ENCODE data around the gene TMEM200B.

DNA sequence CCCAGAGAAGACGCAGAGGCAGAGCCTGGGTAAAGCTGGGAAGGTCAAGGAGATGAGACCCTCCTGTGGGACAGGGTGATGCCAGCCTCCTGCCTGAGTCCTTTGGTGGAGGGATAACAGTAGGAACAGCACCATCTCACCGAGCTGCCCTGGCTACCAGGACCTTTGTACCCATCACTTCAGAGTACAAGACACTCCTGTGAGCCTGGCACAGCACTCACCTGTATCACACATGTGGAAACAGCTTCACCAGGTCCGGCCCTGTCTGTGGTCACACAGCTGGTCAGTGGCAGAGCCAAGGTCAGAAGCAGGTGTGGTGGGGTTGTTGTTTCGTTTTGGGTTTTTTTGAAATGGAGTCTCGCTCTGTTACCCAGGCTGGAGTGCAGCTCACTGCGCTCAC lies 5.0 kb upstream of the TMEM200B start:
- TF ChIP-seq, protein P1, sequence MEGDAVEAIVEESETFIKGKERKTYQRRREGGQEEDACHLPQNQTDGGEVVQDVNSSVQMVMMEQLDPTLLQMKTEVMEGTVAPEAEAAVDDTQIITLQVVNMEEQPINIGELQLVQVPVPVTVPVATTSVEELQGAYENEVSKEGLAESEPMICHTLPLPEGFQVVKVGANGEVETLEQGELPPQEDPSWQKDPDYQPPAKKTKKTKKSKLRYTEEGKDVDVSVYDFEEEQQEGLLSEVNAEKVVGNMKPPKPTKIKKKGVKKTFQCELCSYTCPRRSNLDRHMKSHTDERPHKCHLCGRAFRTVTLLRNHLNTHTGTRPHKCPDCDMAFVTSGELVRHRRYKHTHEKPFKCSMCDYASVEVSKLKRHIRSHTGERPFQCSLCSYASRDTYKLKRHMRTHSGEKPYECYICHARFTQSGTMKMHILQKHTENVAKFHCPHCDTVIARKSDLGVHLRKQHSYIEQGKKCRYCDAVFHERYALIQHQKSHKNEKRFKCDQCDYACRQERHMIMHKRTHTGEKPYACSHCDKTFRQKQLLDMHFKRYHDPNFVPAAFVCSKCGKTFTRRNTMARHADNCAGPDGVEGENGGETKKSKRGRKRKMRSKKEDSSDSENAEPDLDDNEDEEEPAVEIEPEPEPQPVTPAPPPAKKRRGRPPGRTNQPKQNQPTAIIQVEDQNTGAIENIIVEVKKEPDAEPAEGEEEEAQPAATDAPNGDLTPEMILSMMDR (conservative IDR thresholded peaks at IDR 0.05; ENCODE audit: low read depth, low read length): no peak
- no peak for TF ChIP-seq EZH2 (IDR thresholded peaks at IDR 0.05; ENCODE audit: borderline replicate concordance, low read depth, low read length, poor library complexity, severe bottlenecking)
